Panc1 (cell line): Measurements from ENCODE around the gene BCORL1. TPM values are rescaled to one million over a fixed set of nuclear protein-coding genes. Genes with fewer than 3 reads are reported as not detected.

Source experiments
- ATAC-seq: fragments of 200-7000 bp; cut with Tn5 transposase; 2 replicates; pipeline ENCODE4 v1.9.1; 2020; ENCODE audit warnings: mild to moderate bottlenecking, moderate library complexity
- BruUV-seq: library from RNA; stranded (reverse); fragments of 400-500 nt; replicated peaks from 2 replicates; lab custom pipeline; 2021; lab: Mats Ljungman, UMichigan
- CTCF ChIA-PET: fragments of 300-600 bp; sonication (Branson Sonifier 250); formaldehyde crosslinking; loops from one replicate; lab custom pipeline; 2022; ENCODE audit warnings: antibody characterized with exemption; lab: Charles Lee
- POLR2A ChIA-PET: fragments of 300-600 bp; sonication (Branson Sonifier 250); formaldehyde crosslinking; loops from one replicate; lab custom pipeline; 2022; ENCODE audit warnings: antibody characterized with exemption; lab: Charles Lee
- DNase-seq: peaks from one replicate; pipeline ENCODE4 v3.0.0-alpha.2; 2010; ENCODE audit warnings: low read depth, low spot score
- H3K27ac ChIP-seq: 2 replicates; pipeline ENCODE4 v1.5.1; 2011; ENCODE audit warnings: mild to moderate bottlenecking, low read length, inconsistent platforms
- H3K27me3 ChIP-seq: fragments of 200-500 bp; sonication (Bioruptor generic); 2 replicates; pipeline ENCODE4 v1.6.0; 2014; ENCODE audit warnings: low read length, inconsistent platforms; ENCODE audit not compliant: control insufficient read depth, insufficient read depth
- H3K36me3 ChIP-seq: fragments of 200-500 bp; sonication (Bioruptor generic); 2 replicates; pipeline ENCODE4 v1.5.1; 2014; ENCODE audit warnings: inconsistent platforms, mild to moderate bottlenecking, low read length, moderate library complexity; ENCODE audit not compliant: control insufficient read depth, insufficient read depth
- H3K4me1 ChIP-seq: 2 replicates; pipeline ENCODE4 v1.5.1; 2011; ENCODE audit warnings: inconsistent platforms, mild to moderate bottlenecking, low read length, moderate library complexity; ENCODE audit not compliant: control insufficient read depth, insufficient read depth
- H3K4me3 ChIP-seq, 2 experiments: 2 replicates each; pipeline ENCODE4 v1.5.1; 2011 to 2012; ENCODE audit warnings: low read depth in 2 of 2, low read length in 2 of 2, mild to moderate bottlenecking in 2 of 2, inconsistent platforms in 1 of 2, moderate library complexity in 1 of 2
- H3K9me3 ChIP-seq: fragments of 200-500 bp; sonication (Bioruptor generic); 2 replicates; pipeline ENCODE4 v1.5.1; 2014; ENCODE audit warnings: low read depth, mild to moderate bottlenecking, inconsistent platforms, low read length, moderate library complexity; ENCODE audit not compliant: control insufficient read depth, insufficient read depth
- CTCF ChIP-seq: fragments of 450-650 bp; IDR thresholded peaks from 2 replicates; pipeline ENCODE4 v1.5.1; 2017; ENCODE audit warnings: mild to moderate bottlenecking
- POLR2AphosphoS5 ChIP-seq: IDR thresholded peaks from 2 replicates; pipeline ENCODE4 v1.6.1; 2012; ENCODE audit warnings: mild to moderate bottlenecking, low read depth, low read length, moderate library complexity
- REST ChIP-seq, 2 experiments: IDR thresholded peaks; 2 replicates each; pipeline ENCODE4 v1.6.1; 2011 to 2012; ENCODE audit warnings: low read depth in 2 of 2, control low read depth in 1 of 2, low read length in 1 of 2, mild to moderate bottlenecking in 1 of 2, moderate library complexity in 1 of 2; ENCODE audit not compliant: insufficient read depth in 1 of 2
- SIN3A ChIP-seq: IDR thresholded peaks from 2 replicates; pipeline ENCODE4 v1.6.1; 2012; ENCODE audit warnings: low read depth, mild to moderate bottlenecking, low read length, moderate library complexity, borderline replicate concordance; ENCODE audit not compliant: insufficient read depth
- TCF7L2 ChIP-seq: IDR thresholded peaks from 2 replicates; pipeline ENCODE4 v1.6.1; 2011; ENCODE audit warnings: mild to moderate bottlenecking, low read depth, low read length, inconsistent platforms
- in situ Hi-C: cut with HindIII; loops from 2 replicates; pipeline ENCODE4 v1.10.0; 2016; ENCODE audit warnings: low sequenced_read_pairs, low pct_unique_long_range_greater_than_20kb
- intact Hi-C: fragments of 100-400 bp; cut with micrococcal nuclease; formaldehyde crosslinking; loops from one replicate; pipeline ENCODE4 v1.10.0; 2022; ENCODE audit not compliant: unreplicated experiment
- total RNA-seq: library from RNA; stranded (reverse); gene quantifications from one replicate; pipeline ENCODE4 v1.2.1, GENCODE V29; 2021; ENCODE audit not compliant: unreplicated experiment

BCORL1 gene
- total RNA-seq, 1 experiment from 2014 or later, result 67.4 TPM

GRCh38 chrX:129954804-129955203 lies 27.6 kb upstream of the BCORL1 start:
- no peak for DNase-seq
- no peaks in the 10 kb centered on the region for H3K27me3 ChIP-seq
- CTCF ChIA-PET, result no interaction called here
- no peaks in the 10 kb centered on the region for H3K9me3 ChIP-seq
- no TSS peak for BruUV-seq
- no peak overlapping the region for H3K27ac ChIP-seq
- no peak for TF ChIP-seq TCF7L2
- no peak for TF ChIP-seq REST (IDR thresholded peaks at IDR 0.05; ENCODE audit: insufficient read depth in 1 of 2, low read depth in 2 of 2, low read length in 1 of 2)
- no peak for TF ChIP-seq SIN3A
- TF ChIP-seq CTCF, result no peak
- TF ChIP-seq POLR2AphosphoS5, result no peak
- H3K4me1 ChIP-seq, result peaks cover 36% of the 10 kb centered on the region
- H3K4me3 ChIP-seq, result no peak overlapping the region
- no peaks in the 10 kb centered on the region for H3K36me3 ChIP-seq
- intact Hi-C loops, result no loop called here
- POLR2A ChIA-PET, result no interaction called here
- in situ Hi-C loops, result no loop called here
- no peak for ATAC-seq

GRCh38 chrX:129955682-129956081 lies 26.8 kb upstream of the BCORL1 start:
- BruUV-seq, result no TSS peak
- intact Hi-C loops, result no loop called here

More at GRCh38 chrX:129955682-129956081, 26.8 kb upstream of the BCORL1 start:
- Histone ChIP-seq H3K27ac (no peak overlapping the region), H3K36me3 (no peaks in the 10 kb centered on the region), H3K9me3 (no peaks in the 10 kb centered on the region), H3K4me3 (no peak overlapping the region), H3K27me3 (no peaks in the 10 kb centered on the region), H3K4me1 (peaks cover 40% of the 10 kb centered on the region)
- DNase-seq, result no peak
- in situ Hi-C loops, result no loop called here
- no peak for TF ChIP-seq REST (IDR thresholded peaks at IDR 0.05; ENCODE audit: insufficient read depth in 1 of 2, low read depth in 2 of 2, low read length in 1 of 2)
- no peak for TF ChIP-seq TCF7L2
- no peak for TF ChIP-seq POLR2AphosphoS5
- no peak for TF ChIP-seq CTCF
- no peak for TF ChIP-seq SIN3A
- ATAC-seq, result no peak
- ChIA-PET POLR2A (no interaction called here), CTCF (no interaction called here)
